ENCODE data around the gene RXRB.
"Not testable (repeated sequence)": the region's sequence is repeated elsewhere in the genome, so short reads cannot be mapped to it uniquely, and the experiment has no call there.

Gene RXRB

DNA sequence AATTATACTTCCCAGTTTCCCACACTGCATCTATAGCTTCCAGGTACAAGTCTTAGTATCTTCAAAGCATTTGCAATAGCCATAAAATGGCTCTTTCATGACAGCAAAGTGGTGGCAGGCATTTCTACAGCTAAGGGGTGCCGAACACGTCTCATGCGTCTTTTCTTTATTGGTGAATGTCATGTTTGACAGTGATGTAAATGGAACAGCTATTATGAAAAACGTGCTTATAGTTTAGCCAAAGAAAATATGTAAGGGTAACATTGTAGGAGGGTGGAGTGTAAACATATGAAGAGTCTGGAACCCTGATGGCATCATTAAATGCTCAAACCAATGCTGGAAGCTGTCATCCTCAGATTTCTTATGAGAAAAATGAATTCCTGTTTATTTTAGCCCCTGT, 46.1 kb downstream of the RXRB start:
- H3K4me3 ChIP-seq (ENCODE audit: low read depth, low read length), result no peak overlapping the region
- no peaks in the 10 kb centered on the region; the same call in 1 of the 2 replicates for H3K27me3 ChIP-seq (ENCODE audit: control insufficient read depth, insufficient read depth, low read length)
- H3K4me1 ChIP-seq (ENCODE audit: control insufficient read depth, insufficient read depth, low read length), result no peaks in the 10 kb centered on the region
- peaks cover 13% of the 10 kb centered on the region; the same call in 1 of the 2 replicates for H3K9me3 ChIP-seq (ENCODE audit: control insufficient read depth, insufficient read depth, low read depth, low read length)
- no peaks in the 10 kb centered on the region for H3K36me3 ChIP-seq (ENCODE audit: control insufficient read depth, insufficient read depth, low read length)
- no peak overlapping the region for H3K9ac ChIP-seq (ENCODE audit: low read length)
- no peak overlapping the region for H3K27ac ChIP-seq (ENCODE audit: low read depth, low read length)

GRCh38 chr6:33151050-33151449, 49.4 kb downstream of the RXRB start:
- no peak overlapping the region for H3K9ac ChIP-seq (ENCODE audit: low read length)
- H3K27me3 ChIP-seq (ENCODE audit: control insufficient read depth, insufficient read depth, low read length), result no peaks in the 10 kb centered on the region; the same call in 1 of the 2 replicates
- no peak overlapping the region for H3K4me3 ChIP-seq (ENCODE audit: low read depth, low read length)
- H3K9me3 ChIP-seq (ENCODE audit: control insufficient read depth, insufficient read depth, low read depth, low read length), result peaks cover 13% of the 10 kb centered on the region; the same call in 1 of the 2 replicates
- H3K36me3 ChIP-seq (ENCODE audit: control insufficient read depth, insufficient read depth, low read length), result no peaks in the 10 kb centered on the region
- H3K4me1 ChIP-seq (ENCODE audit: control insufficient read depth, insufficient read depth, low read length), result peaks cover 12% of the 10 kb centered on the region
- H3K27ac ChIP-seq (ENCODE audit: low read depth, low read length), result no peak overlapping the region

- Histone ChIP-seq H3K9me3 (ENCODE audit: control insufficient read depth, insufficient read depth, low read depth, low read length) (peaks cover 13% of the 10 kb centered on the region; the same call in 1 of the 2 replicates), H3K4me1 (ENCODE audit: control insufficient read depth, insufficient read depth, low read length) (peaks cover 12% of the 10 kb centered on the region)
- not testable (repeated sequence) for H3K36me3 ChIP-seq (ENCODE audit: control insufficient read depth, insufficient read depth, low read length); H3K4me3 ChIP-seq (ENCODE audit: low read depth, low read length); H3K9ac ChIP-seq (ENCODE audit: low read length); H3K27ac ChIP-seq (ENCODE audit: low read depth, low read length); H3K27me3 ChIP-seq (ENCODE audit: control insufficient read depth, insufficient read depth, low read length)
Observed at GRCh38 chr6:33150560-33150959, 49.9 kb downstream of the RXRB start.

DNA sequence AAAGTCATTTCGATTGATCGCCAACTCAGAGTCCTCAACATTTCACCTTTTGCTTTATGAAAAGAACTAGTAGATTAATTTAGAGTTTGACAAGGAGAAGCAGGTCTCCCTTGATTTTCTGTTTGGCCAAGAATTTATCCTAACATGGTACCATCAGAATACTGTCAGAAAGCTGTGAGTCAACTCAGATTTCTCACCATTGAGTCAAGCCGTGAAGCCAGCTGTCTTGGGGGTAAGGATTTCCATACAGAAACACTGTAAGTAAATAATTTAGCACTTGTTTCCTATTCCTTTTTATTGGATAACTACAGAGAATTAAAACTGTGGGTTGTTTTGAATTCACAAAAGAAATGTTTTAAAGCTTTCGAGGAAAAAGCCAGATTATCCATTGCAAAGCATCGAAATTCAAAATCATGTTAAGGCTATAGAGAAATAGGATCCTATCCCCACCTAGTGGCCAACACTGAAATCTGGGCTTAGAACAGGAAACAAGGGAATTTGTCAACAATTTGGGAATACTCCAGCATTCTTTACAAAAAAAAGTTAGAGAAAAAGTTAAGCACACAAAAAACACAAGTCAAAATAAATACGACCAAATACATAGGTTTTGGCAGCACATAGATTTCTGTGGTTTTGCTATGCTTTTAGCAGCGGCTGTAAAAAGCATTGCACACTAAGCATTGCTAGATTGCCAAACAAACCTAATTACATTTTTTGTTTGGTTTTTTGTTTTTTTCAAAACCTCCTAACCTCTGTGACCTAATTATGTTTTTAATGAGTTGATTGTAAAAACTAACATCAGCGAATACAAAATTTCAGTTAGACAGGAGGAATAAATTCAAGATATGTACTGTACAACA, 52.4 kb downstream of the RXRB start:
- Histone ChIP-seq H3K36me3 (ENCODE audit: control insufficient read depth, insufficient read depth, low read length) (no peaks in the 10 kb centered on the region), H3K9me3 (ENCODE audit: control insufficient read depth, insufficient read depth, low read depth, low read length) (peaks cover 18% of the 10 kb centered on the region), H3K9ac (ENCODE audit: low read length) (no peak overlapping the region), H3K27me3 (ENCODE audit: control insufficient read depth, insufficient read depth, low read length) (no peaks in the 10 kb centered on the region; the same call in 1 of the 2 replicates), H3K4me3 (ENCODE audit: low read depth, low read length) (no peak overlapping the region), H3K4me1 (ENCODE audit: control insufficient read depth, insufficient read depth, low read length) (peaks cover 12% of the 10 kb centered on the region), H3K27ac (ENCODE audit: low read depth, low read length) (no peak overlapping the region)

DNA sequence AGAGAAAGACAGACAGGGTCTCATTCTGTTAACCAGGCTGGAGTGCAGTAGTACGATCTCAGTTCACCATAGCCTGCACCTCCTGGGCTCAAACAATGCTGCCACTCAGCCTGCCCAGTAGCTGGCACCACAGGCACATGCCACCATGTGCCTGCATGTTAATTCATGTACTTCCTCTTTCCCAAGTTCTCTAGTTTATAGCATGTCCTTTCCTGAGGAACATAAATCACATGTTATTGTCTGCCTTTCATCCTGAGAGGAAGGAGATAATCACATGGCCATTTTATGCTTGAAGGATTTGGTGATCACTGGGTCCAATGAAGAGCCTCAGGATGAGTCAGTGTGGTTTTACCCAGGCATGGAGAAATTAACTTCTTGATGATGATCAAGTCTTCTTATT, 56.1 kb downstream of the RXRB start:
- Histone ChIP-seq H3K27me3 (ENCODE audit: control insufficient read depth, insufficient read depth, low read length) (no peaks in the 10 kb centered on the region; the same call in 1 of the 2 replicates), H3K36me3 (ENCODE audit: control insufficient read depth, insufficient read depth, low read length) (no peaks in the 10 kb centered on the region), H3K4me1 (ENCODE audit: control insufficient read depth, insufficient read depth, low read length) (peaks cover 12% of the 10 kb centered on the region), H3K9me3 (ENCODE audit: control insufficient read depth, insufficient read depth, low read depth, low read length) (peaks cover 5% of the 10 kb centered on the region), H3K9ac (ENCODE audit: low read length) (no peak overlapping the region), H3K4me3 (ENCODE audit: low read depth, low read length) (no peak overlapping the region), H3K27ac (ENCODE audit: low read depth, low read length) (no peak overlapping the region)

All from HUES6 (cell line).